ENCODE results near the gene MYO18B. TPM values are rescaled to one million over a fixed set of nuclear protein-coding genes. Genes with fewer than 3 reads are reported as not detected.

MYO18B gene
- total RNA-seq, 2 experiments from 2014 or later: 1.6 to 1.8 TPM

DNA sequence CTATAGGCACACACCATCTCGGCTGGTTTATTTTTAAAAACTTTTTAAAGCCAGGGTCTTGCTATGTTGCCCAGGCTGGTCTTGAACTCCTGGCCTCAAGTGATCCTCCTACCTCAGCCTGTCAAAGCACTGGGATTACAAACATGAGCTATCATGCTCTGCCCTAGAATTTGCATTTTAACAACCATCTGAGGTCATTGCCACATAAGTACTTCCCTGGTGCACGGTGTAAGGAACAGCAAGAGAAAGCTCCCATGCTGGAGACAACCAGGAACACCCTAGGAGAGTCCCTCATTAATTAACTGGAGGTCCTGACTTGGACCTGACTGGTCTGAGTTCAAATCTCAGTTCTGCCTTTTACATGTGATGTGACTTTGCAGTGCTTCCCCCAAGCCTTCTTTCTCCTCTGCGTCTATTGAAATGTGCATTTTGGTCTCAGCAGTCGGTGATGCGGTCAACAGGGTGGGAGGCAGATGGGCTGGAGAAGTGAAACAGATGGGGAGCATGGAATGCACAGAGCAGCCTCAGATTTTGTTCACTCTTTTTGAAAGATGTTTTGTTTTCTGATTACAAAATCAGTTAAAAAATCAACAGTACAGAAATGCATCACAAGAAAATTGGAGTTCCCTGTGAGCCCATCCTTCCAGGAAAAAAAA, 146.5 kb downstream of the MYO18B start:
- TF ChIP-seq, protein P1, sequence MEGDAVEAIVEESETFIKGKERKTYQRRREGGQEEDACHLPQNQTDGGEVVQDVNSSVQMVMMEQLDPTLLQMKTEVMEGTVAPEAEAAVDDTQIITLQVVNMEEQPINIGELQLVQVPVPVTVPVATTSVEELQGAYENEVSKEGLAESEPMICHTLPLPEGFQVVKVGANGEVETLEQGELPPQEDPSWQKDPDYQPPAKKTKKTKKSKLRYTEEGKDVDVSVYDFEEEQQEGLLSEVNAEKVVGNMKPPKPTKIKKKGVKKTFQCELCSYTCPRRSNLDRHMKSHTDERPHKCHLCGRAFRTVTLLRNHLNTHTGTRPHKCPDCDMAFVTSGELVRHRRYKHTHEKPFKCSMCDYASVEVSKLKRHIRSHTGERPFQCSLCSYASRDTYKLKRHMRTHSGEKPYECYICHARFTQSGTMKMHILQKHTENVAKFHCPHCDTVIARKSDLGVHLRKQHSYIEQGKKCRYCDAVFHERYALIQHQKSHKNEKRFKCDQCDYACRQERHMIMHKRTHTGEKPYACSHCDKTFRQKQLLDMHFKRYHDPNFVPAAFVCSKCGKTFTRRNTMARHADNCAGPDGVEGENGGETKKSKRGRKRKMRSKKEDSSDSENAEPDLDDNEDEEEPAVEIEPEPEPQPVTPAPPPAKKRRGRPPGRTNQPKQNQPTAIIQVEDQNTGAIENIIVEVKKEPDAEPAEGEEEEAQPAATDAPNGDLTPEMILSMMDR (IDR thresholded peaks at IDR 0.05): no peak

DNA sequence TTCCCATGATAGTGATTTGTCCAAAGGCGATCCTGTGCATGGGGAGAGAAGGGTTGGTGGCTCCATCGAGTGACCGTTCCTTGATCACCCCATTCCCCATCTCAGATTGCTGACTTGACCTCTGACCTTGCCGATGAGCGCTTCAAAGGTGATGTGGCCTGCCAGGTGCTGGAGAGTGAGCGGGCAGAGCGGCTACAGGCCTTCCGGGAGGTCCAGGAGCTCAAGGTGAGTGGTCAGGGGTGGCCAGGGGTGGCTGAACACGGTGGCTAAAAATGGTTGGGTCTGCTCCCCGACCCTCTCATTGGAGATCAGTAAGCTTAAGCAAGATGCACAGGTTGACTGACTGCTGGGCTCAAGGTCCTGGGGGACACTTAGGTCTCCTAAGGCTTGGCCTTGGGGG, 148.7 kb downstream of the MYO18B start:
- H3K36me3 Mint-ChIP-seq (ENCODE audit: low read depth): no peaks in the 10 kb centered on the region

More for the DNA sequence above, 146.5 kb downstream of the MYO18B start:
- intact Hi-C loops (cut with micrococcal nuclease): no loop called here
- Mint-ChIP-seq H3K4me3 (no peak overlapping the region), H3K27ac (no peak overlapping the region), H3K9me3 (no peaks in the 10 kb centered on the region), H3K4me1 (ENCODE audit: low read depth) (no peaks in the 10 kb centered on the region), H3K36me3 (ENCODE audit: low read depth) (no peaks in the 10 kb centered on the region), H3K27me3 (peaks cover 5% of the 10 kb centered on the region)
- DNase-seq: no peak
- ChIA-PET CTCF (no interaction called here), POLR2A (no interaction called here)
- ATAC-seq: no peak

DNA sequence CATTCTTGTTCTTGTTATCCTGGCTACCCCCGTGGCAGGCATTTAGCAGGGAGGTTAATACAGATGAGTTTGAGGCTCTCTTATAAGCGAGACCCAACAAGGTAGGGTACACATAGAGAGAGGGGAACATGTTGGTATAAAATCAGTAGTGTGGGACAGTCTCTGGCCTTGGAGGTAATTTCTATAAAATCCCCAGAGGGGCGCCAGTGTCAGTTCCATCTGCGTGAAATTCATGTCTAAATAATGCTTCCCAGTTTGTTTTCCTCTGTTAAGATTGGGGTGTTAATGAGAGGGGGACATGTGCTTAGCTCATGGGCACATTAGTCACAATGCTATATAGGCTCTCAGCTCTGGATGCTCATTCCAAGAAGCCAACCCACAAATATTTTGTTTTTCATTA, 150.7 kb downstream of the MYO18B start:
- no peak overlapping the region for H3K27ac Mint-ChIP-seq
- ATAC-seq (no peak), DNase-seq (no peak)
- TF ChIP-seq, protein P1 (IDR thresholded peaks at IDR 0.05): no peak
- H3K36me3 Mint-ChIP-seq (ENCODE audit: low read depth): no peaks in the 10 kb centered on the region
- no peaks in the 10 kb centered on the region for H3K4me1 Mint-ChIP-seq (ENCODE audit: low read depth)
- H3K9me3 Mint-ChIP-seq: no peaks in the 10 kb centered on the region
- intact Hi-C loops (cut with micrococcal nuclease): no loop called here
- ChIA-PET CTCF (interaction anchor here (0.7 kb wide), 1 partner anchor 16 kb away, joined by 3 read pairs; no protein-coding TSS in a partner anchor), POLR2A (no interaction called here)
- no peak overlapping the region for H3K4me3 Mint-ChIP-seq
- H3K27me3 Mint-ChIP-seq: peaks cover 9% of the 10 kb centered on the region

More for the DNA sequence above, 148.7 kb downstream of the MYO18B start:
- intact Hi-C loops (cut with micrococcal nuclease): no loop called here
- POLR2A ChIA-PET: no interaction called here
- ATAC-seq (no peak), DNase-seq (no peak)
- Mint-ChIP-seq H3K27me3 (peaks cover 9% of the 10 kb centered on the region), H3K4me3 (no peak overlapping the region), H3K4me1 (ENCODE audit: low read depth) (no peaks in the 10 kb centered on the region), H3K27ac (no peak overlapping the region), H3K9me3 (no peaks in the 10 kb centered on the region)
- TF ChIP-seq, protein P1 (IDR thresholded peaks at IDR 0.05): no peak
- CTCF ChIA-PET: interaction anchor here (1.4 kb wide), 1 partner anchor 13 kb away, joined by 6 read pairs; no protein-coding TSS in a partner anchor

DNA sequence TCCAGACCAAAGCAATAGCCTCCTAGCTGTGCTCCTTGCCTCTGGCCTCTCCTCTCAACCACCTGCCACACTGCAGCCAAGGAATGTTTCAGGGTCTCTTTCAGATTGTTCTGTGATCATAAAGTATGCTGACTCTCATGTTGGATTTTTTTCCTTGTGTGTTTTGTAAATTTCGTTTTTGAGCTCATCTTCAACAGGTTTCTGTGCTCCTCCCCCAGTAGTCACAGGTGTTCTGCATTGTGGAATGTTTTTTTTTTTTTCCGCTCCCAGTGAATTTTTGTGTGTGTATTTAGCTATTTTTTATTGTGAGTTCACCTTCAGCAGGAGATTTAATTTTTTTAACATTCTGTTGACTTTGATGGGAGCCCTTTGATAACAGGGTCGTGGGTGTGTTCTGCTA, 153.7 kb downstream of the MYO18B start:
- Mint-ChIP-seq H3K27ac (no peak overlapping the region), H3K36me3 (ENCODE audit: low read depth) (no peaks in the 10 kb centered on the region), H3K9me3 (no peaks in the 10 kb centered on the region), H3K4me1 (ENCODE audit: low read depth) (no peaks in the 10 kb centered on the region), H3K27me3 (peaks cover 4% of the 10 kb centered on the region), H3K4me3 (no peak overlapping the region)
- POLR2A ChIA-PET: no interaction called here
- no peak for DNase-seq
- CTCF ChIA-PET: interaction anchor here (1.3 to 3.0 kb wide), 2 partner anchors 9 to 435 kb away, joined by 4 to 11 read pairs; no protein-coding TSS in a partner anchor
- intact Hi-C loops (cut with micrococcal nuclease): no loop called here
- TF ChIP-seq, protein P1 (IDR thresholded peaks at IDR 0.05): no peak
- no peak for ATAC-seq

DNA sequence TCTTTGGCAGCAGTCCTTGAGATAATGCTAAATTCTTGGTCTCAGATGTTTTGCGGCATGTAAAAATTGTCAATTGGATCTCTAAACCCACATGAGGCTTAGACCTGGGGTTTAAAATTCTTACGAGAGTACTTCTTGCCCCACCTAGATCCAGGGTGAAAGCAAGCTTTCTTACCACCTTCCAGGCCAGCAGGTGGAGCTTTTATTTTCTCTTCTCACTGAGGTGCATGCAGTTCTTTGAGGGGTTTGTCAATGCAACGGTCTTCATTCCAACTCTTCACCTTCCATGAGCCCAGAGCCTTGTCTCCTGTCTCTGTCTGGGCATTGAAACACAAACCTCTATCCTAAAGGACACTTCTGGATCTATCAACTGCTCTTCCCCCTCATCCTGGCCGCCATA, 154.1 kb downstream of the MYO18B start:
- H3K36me3 Mint-ChIP-seq (ENCODE audit: low read depth): no peaks in the 10 kb centered on the region
- peaks cover 4% of the 10 kb centered on the region for H3K27me3 Mint-ChIP-seq
- TF ChIP-seq, protein P1 (IDR thresholded peaks at IDR 0.05): no peak
- no peak overlapping the region for H3K4me3 Mint-ChIP-seq
- no peak overlapping the region for H3K27ac Mint-ChIP-seq
- ATAC-seq: no peak
- POLR2A ChIA-PET: no interaction called here
- no peaks in the 10 kb centered on the region for H3K9me3 Mint-ChIP-seq
- H3K4me1 Mint-ChIP-seq (ENCODE audit: low read depth): no peaks in the 10 kb centered on the region
- CTCF ChIA-PET: interaction anchor here (1.3 to 3.0 kb wide), 2 partner anchors 8 to 435 kb away, joined by 4 to 11 read pairs; no protein-coding TSS in a partner anchor
- intact Hi-C loops (cut with micrococcal nuclease): no loop called here
- no peak for DNase-seq
